ENCODE measurements around the gene VPS37B. TPM values are rescaled to one million over a fixed set of nuclear protein-coding genes. Genes with fewer than 3 reads are reported as not detected.

Gene VPS37B
- total RNA-seq, 1 experiment from 2014 or later = 18.1 TPM

DNA sequence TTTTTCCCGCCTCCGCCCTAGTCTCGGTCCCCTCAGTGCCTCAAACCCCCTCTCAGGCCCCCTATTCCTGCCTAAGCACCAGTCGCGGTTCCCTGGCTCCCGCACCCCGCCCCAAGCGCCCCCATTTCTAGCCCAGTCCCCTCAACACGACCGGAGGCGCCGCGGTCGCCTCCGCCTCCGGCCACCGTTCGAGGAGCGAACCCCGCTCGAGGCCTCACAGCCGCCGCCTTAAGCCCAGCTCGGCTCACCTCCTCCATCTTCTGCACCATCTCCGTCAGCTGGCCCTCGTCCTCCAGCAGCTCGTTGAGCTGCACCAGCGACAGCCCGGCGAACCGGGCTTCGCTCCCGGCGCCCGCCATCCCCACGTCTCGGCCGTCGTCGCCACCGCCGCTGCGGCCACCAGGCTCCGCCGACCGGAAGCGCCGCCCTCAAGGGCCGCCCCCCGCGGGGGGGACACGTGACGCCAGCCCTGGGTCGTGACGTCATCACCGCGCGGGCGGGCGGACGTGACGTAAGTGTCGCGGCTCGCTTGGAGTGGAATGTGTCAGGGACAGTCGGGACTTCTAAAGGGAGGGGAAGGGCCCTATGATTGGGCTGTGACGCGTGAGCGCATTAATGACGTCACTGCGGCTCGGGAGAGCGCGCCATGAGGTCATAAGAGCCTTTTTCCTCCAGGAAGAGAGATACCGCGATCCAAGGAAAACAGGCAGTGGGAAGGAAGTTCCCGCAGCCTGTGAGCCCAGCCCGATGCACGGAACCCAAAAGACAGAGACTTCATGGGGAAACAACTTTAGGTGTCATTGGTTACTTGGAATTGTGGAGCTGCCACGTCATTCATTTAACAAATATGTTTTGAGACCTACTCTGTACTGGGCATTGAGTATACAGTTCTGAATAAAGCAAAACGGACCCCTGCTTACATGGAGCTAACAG is at the start of gene VPS37B (continued):
- no peak for TF ChIP-seq ZNF138 (CRISPR knock-in tag; conservative IDR thresholded peaks at IDR 0.05)
- TF ChIP-seq, protein P1, sequence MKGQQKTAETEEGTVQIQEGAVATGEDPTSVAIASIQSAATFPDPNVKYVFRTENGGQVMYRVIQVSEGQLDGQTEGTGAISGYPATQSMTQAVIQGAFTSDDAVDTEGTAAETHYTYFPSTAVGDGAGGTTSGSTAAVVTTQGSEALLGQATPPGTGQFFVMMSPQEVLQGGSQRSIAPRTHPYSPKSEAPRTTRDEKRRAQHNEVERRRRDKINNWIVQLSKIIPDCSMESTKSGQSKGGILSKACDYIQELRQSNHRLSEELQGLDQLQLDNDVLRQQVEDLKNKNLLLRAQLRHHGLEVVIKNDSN (CRISPR knock-in tag; IDR thresholded peaks at IDR 0.05) = peak; percentile 91
- no peak for TF ChIP-seq NR2C2 (CRISPR knock-in tag; IDR thresholded peaks at IDR 0.05)
- TF ChIP-seq, protein P2, sequence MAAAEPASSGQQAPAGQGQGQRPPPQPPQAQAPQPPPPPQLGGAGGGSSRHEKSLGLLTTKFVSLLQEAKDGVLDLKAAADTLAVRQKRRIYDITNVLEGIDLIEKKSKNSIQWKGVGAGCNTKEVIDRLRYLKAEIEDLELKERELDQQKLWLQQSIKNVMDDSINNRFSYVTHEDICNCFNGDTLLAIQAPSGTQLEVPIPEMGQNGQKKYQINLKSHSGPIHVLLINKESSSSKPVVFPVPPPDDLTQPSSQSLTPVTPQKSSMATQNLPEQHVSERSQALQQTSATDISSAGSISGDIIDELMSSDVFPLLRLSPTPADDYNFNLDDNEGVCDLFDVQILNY (CRISPR knock-in tag; IDR thresholded peaks at IDR 0.05) = 0 out of 2 replicates have a peak, but pooled peaks have one; percentile 78
- TF ChIP-seq MXD4 (CRISPR knock-in tag; IDR thresholded peaks at IDR 0.05; ENCODE audit: borderline replicate concordance) = no peak
- TF ChIP-seq GTF2I (CRISPR knock-in tag; conservative IDR thresholded peaks at IDR 0.05) = no peak
- TF ChIP-seq GRHL2 (CRISPR knock-in tag; IDR thresholded peaks at IDR 0.05; ENCODE audit: insufficient replicate concordance, severe bottlenecking) = no peak
- TF ChIP-seq, protein P3, sequence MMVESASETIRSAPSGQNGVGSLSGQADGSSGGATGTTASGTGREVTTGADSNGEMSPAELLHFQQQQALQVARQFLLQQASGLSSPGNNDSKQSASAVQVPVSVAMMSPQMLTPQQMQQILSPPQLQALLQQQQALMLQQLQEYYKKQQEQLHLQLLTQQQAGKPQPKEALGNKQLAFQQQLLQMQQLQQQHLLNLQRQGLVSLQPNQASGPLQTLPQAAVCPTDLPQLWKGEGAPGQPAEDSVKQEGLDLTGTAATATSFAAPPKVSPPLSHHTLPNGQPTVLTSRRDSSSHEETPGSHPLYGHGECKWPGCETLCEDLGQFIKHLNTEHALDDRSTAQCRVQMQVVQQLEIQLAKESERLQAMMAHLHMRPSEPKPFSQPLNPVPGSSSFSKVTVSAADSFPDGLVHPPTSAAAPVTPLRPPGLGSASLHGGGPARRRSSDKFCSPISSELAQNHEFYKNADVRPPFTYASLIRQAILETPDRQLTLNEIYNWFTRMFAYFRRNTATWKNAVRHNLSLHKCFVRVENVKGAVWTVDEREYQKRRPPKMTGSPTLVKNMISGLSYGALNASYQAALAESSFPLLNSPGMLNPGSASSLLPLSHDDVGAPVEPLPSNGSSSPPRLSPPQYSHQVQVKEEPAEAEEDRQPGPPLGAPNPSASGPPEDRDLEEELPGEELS (CRISPR knock-in tag; IDR thresholded peaks at IDR 0.05) = peak; percentile 86
- TF ChIP-seq ZNF232 (CRISPR knock-in tag; IDR thresholded peaks at IDR 0.05) = 0 out of 2 replicates have a peak, but pooled peaks have one; percentile 62
- TF ChIP-seq, protein P4, sequence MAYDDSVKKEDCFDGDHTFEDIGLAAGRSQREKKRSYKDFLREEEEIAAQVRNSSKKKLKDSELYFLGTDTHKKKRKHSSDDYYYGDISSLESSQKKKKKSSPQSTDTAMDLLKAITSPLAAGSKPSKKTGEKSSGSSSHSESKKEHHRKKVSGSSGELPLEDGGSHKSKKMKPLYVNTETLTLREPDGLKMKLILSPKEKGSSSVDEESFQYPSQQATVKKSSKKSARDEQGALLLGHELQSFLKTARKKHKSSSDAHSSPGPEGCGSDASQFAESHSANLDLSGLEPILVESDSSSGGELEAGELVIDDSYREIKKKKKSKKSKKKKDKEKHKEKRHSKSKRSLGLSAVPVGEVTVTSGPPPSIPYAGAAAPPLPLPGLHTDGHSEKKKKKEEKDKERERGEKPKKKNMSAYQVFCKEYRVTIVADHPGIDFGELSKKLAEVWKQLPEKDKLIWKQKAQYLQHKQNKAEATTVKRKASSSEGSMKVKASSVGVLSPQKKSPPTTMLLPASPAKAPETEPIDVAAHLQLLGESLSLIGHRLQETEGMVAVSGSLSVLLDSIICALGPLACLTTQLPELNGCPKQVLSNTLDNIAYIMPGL (CRISPR knock-in tag; IDR thresholded peaks at IDR 0.05) = peak; percentile 75; the same call in 1 of the 2 replicates
- no peak for TF ChIP-seq NFATC4 (CRISPR knock-in tag; IDR thresholded peaks at IDR 0.05)
- TF ChIP-seq NFYB (CRISPR knock-in tag; conservative IDR thresholded peaks at IDR 0.05; ENCODE audit: low read depth) = no peak
- TF ChIP-seq, protein P5, sequence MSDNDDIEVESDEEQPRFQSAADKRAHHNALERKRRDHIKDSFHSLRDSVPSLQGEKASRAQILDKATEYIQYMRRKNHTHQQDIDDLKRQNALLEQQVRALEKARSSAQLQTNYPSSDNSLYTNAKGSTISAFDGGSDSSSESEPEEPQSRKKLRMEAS (CRISPR knock-in tag; IDR thresholded peaks at IDR 0.05) = peak; percentile 75; the same call in 1 of the 2 replicates
- no peak for TF ChIP-seq JUN (CRISPR knock-in tag; IDR thresholded peaks at IDR 0.05)
- no peak for TF ChIP-seq JAZF1 (CRISPR knock-in tag; IDR thresholded peaks at IDR 0.05)
- TF ChIP-seq, protein P6, sequence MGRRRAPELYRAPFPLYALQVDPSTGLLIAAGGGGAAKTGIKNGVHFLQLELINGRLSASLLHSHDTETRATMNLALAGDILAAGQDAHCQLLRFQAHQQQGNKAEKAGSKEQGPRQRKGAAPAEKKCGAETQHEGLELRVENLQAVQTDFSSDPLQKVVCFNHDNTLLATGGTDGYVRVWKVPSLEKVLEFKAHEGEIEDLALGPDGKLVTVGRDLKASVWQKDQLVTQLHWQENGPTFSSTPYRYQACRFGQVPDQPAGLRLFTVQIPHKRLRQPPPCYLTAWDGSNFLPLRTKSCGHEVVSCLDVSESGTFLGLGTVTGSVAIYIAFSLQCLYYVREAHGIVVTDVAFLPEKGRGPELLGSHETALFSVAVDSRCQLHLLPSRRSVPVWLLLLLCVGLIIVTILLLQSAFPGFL (CRISPR knock-in tag; IDR thresholded peaks at IDR 0.05; ENCODE audit: borderline replicate concordance) = no peak
- TF ChIP-seq, protein P7, sequence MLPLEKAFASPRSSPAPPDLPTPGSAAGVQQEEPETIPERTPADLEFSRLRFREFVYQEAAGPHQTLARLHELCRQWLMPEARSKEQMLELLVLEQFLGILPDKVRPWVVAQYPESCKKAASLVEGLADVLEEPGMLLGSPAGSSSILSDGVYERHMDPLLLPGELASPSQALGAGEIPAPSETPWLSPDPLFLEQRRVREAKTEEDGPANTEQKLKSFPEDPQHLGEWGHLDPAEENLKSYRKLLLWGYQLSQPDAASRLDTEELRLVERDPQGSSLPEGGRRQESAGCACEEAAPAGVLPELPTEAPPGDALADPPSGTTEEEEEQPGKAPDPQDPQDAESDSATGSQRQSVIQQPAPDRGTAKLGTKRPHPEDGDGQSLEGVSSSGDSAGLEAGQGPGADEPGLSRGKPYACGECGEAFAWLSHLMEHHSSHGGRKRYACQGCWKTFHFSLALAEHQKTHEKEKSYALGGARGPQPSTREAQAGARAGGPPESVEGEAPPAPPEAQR (CRISPR knock-in tag; IDR thresholded peaks at IDR 0.05) = no peak
